Osteoblast (primary cell): Measurements from ENCODE around the gene XDH. TPM values are rescaled to one million over a fixed set of nuclear protein-coding genes. Genes with fewer than 3 reads are reported as not detected.

Experiments
- DNase-seq: peaks from one replicate; pipeline ENCODE4 v3.0.0; 2011; ENCODE audit warnings: low spot score, mixed read lengths; ENCODE audit not compliant: insufficient read length; ENCODE audit errors: missing footprints
- H2AFZ ChIP-seq: 2 replicates; pipeline ENCODE4 v1.6.0; 2011; ENCODE audit warnings: mild to moderate bottlenecking, low read length
- H3K27ac ChIP-seq: 2 replicates; pipeline ENCODE4 v1.5.1; 2011; ENCODE audit warnings: mild to moderate bottlenecking, low read depth, low read length, moderate library complexity
- H3K27me3 ChIP-seq: 2 replicates; pipeline ENCODE4 v1.6.0; 2012; ENCODE audit warnings: mild to moderate bottlenecking, control low read depth, inconsistent platforms, low read length, moderate library complexity; ENCODE audit not compliant: insufficient read depth
- H3K36me3 ChIP-seq: 2 replicates; pipeline ENCODE4 v1.5.1; 2011; ENCODE audit warnings: mild to moderate bottlenecking, low read length, control low read depth, moderate library complexity; ENCODE audit not compliant: insufficient read depth
- H3K4me1 ChIP-seq: 2 replicates; pipeline ENCODE4 v1.5.1; 2011; ENCODE audit warnings: mild to moderate bottlenecking, low read length, control low read depth, moderate library complexity; ENCODE audit not compliant: insufficient read depth
- H3K4me2 ChIP-seq: 2 replicates; pipeline ENCODE4 v1.6.0; 2011; ENCODE audit warnings: mild to moderate bottlenecking, low read length; ENCODE audit not compliant: insufficient read depth
- H3K4me3 ChIP-seq: fragments of 200-600 bp; sonication (generic); 3 replicates; pipeline ENCODE4 v1.5.1; 2012; ENCODE audit warnings: mild to moderate bottlenecking, low read length, inconsistent platforms; ENCODE audit not compliant: insufficient read depth
- H3K79me2 ChIP-seq: 2 replicates; pipeline ENCODE4 v1.6.0; 2012; ENCODE audit warnings: mild to moderate bottlenecking, low read length, control low read depth, inconsistent platforms; ENCODE audit not compliant: insufficient read depth
- H3K9me3 ChIP-seq: 2 replicates; pipeline ENCODE4 v1.5.1; 2011; ENCODE audit warnings: low read depth, low read length, control low read depth
- H4K20me1 ChIP-seq: 2 replicates; pipeline ENCODE4 v1.6.0; 2012; ENCODE audit warnings: mild to moderate bottlenecking, low read length, control low read depth; ENCODE audit not compliant: insufficient read depth
- total RNA-seq: library from RNA; depleted of rRNA; stranded (reverse); fragments of >200 nt; gene quantifications from 2 replicates; pipeline ENCODE4 v1.2.3, GENCODE V29; 2012
- TF ChIP-seq, protein P1 (sequence below): IDR thresholded peaks from 2 replicates; pipeline ENCODE4 v1.5.1; 2011; ENCODE audit warnings: mild to moderate bottlenecking, low read depth, low read length, moderate library complexity; ENCODE audit errors: extremely low read depth

XDH gene
- total RNA-seq, 1 donor, result under 0.01 TPM

DNA sequence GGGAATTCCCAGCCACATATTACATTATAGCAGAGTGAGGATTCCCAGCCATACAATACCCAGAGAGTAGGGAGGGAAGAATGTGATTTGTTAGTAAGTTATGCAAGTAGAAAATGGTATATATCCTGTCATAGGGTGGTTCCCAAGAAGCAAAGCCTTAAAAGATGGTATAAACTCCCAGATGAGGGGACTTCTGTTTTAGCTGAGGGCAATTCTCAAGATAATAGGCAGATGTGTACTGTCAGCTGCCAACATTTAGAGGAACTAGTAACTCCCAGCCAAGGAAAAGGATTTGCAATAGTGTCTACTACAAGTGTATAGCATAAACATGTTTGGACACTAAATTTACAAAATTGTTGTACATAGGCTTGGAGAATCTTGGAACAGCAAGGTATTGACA lies 86.5 kb downstream of the XDH start:
- Histone ChIP-seq H3K4me2 (no peak overlapping the region), H3K9me3 (no peaks in the 10 kb centered on the region), H3K27ac (no peak overlapping the region), H3K4me1 (no peaks in the 10 kb centered on the region), H3K79me2 (no peaks in the 10 kb centered on the region), H3K4me3 (no peak overlapping the region), H4K20me1 (no peaks in the 10 kb centered on the region), H2AFZ (no peak overlapping the region), H3K27me3 (peaks cover 21% of the 10 kb centered on the region), H3K36me3 (no peaks in the 10 kb centered on the region)
- no peak for DNase-seq
- TF ChIP-seq, protein P1, sequence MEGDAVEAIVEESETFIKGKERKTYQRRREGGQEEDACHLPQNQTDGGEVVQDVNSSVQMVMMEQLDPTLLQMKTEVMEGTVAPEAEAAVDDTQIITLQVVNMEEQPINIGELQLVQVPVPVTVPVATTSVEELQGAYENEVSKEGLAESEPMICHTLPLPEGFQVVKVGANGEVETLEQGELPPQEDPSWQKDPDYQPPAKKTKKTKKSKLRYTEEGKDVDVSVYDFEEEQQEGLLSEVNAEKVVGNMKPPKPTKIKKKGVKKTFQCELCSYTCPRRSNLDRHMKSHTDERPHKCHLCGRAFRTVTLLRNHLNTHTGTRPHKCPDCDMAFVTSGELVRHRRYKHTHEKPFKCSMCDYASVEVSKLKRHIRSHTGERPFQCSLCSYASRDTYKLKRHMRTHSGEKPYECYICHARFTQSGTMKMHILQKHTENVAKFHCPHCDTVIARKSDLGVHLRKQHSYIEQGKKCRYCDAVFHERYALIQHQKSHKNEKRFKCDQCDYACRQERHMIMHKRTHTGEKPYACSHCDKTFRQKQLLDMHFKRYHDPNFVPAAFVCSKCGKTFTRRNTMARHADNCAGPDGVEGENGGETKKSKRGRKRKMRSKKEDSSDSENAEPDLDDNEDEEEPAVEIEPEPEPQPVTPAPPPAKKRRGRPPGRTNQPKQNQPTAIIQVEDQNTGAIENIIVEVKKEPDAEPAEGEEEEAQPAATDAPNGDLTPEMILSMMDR, result no peak

DNA sequence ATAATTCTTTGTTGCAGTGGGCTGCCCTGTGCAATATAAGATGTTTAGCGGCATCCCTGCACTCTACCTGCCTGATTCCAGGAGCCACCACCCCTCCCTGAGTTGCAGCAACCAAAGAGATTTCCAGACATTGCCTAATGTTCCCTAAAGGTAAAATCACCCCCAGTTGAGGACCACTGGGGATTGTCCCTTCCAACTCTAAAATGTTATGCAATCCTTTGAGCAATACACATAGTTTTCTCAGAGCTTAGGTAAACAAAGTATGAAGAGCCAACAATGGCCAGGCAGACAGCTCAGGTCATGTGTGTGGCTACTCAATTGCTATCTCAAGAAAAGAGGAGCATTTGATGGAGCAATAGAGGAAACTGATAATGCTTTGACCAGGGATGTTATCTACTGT lies 87.0 kb downstream of the XDH start:
- Histone ChIP-seq H3K4me1 (no peaks in the 10 kb centered on the region), H3K27ac (no peak overlapping the region), H3K27me3 (peaks cover 21% of the 10 kb centered on the region), H3K4me3 (no peak overlapping the region), H3K4me2 (no peak overlapping the region), H2AFZ (no peak overlapping the region), H3K9me3 (no peaks in the 10 kb centered on the region), H4K20me1 (no peaks in the 10 kb centered on the region), H3K79me2 (no peaks in the 10 kb centered on the region), H3K36me3 (no peaks in the 10 kb centered on the region)
- no peak for DNase-seq
- TF ChIP-seq, protein P1, result no peak

DNA sequence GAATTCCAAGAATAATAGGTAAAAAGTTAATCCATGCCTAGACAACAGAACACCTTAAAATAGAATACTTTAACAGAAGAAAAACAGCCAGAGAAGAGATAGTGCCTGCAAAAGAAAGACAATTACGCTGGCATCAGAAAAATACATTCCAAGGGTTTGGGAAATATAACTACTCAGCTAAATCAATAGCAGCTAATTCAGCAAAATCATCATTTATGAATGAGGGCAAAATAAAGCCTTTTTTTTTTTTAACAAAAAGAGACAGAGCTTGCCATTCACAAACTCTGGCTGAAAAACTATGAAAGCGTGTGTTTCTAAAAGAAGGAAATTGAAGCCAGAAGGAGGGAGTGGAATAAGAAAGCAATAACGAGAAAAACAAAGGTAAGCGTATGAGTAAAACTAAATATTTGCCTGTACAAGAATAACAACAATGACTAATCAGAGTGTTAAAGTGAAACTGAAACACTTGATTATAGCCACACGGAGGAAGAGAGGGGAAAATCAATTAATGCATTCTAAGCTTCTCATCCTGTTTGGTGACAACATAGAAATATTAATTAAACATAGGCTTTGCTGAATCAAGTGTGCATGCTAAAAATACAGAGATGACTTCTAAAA lies 90.4 kb downstream of the XDH start:
- peak overlapping the region; percentile 38 for H3K4me3 ChIP-seq
- H3K4me1 ChIP-seq, result peaks cover 3% of the 10 kb centered on the region
- no peaks in the 10 kb centered on the region for H3K79me2 ChIP-seq
- H4K20me1 ChIP-seq, result no peaks in the 10 kb centered on the region
- H2AFZ ChIP-seq, result peak overlapping the region; percentile 16
- no peaks in the 10 kb centered on the region for H3K9me3 ChIP-seq
- no peaks in the 10 kb centered on the region for H3K36me3 ChIP-seq
- peak overlapping the region; percentile 50 for H3K4me2 ChIP-seq
- no peak overlapping the region for H3K27ac ChIP-seq
- H3K27me3 ChIP-seq, result peaks cover 7% of the 10 kb centered on the region
- DNase-seq, result no peak
- TF ChIP-seq, protein P1, result no peak

DNA sequence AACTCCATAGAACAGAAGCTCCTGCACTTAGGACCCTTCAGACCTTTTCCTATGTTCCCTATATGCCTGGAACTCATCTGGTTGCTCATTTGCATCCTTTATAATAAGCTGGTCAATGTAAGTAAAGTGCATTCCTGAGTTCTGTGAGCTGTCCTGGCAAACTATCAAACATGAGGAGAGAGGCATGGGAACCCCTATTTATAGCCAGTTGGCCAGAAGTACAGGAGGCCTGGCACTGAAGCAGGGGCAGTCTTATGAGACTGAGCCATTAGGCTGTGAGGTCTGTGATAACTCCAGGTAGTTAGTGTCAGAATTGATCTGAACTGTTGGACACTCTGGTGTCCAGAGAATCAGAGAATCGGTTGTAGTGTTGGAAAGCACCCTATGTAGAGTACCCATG lies 92.2 kb downstream of the XDH start:
- Histone ChIP-seq H2AFZ (no peak overlapping the region), H3K4me2 (no peak overlapping the region), H3K9me3 (no peaks in the 10 kb centered on the region), H3K36me3 (no peaks in the 10 kb centered on the region), H4K20me1 (no peaks in the 10 kb centered on the region), H3K4me3 (no peak overlapping the region), H3K27ac (no peak overlapping the region), H3K4me1 (peaks cover 16% of the 10 kb centered on the region), H3K27me3 (peaks cover under 1% of the 10 kb centered on the region), H3K79me2 (no peaks in the 10 kb centered on the region)
- DNase-seq, result no peak
- TF ChIP-seq, protein P1, result no peak
